Fibroblast of mammary gland (primary cell): ENCODE data around the gene GPR12.

Experiments used
- DNase-seq: peaks from one replicate; pipeline ENCODE4 v3.0.0-alpha.2; 2010; ENCODE audit warnings: low read depth
- H3K4me3 ChIP-seq: 2 replicates; pipeline ENCODE4 v1.5.1; 2011; ENCODE audit warnings: low read depth, mild to moderate bottlenecking, low read length, moderate library complexity; ENCODE audit not compliant: control insufficient read depth
- TF ChIP-seq, protein P1 (sequence below): conservative IDR thresholded peaks from 2 replicates; pipeline ENCODE4 v1.5.1; 2011; ENCODE audit warnings: low read depth, low read length, inconsistent platforms; ENCODE audit not compliant: control insufficient read depth, insufficient read depth

The GPR12 gene

DNA sequence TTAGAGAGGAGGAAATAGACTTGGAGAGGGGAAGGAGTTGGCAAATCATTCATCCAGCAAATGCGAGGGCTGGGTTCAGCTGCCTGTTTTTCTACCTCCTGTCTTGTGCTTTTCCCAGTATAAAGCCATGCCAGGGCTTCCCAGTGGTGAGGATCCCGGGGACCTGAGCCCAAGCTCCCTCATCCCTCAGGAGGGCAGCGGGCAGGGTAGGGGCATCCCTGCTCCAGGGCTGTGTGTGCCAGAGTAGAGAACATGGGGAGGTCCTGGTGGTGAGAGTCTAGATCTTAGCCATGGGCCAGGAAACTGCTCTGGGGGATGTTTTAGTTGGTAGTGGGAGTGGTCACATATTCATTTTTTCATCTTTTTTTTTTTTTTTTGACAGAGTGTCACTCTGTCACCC, 43.6 kb downstream of the GPR12 start:
- no peak overlapping the region for H3K4me3 ChIP-seq
- TF ChIP-seq, protein P1, sequence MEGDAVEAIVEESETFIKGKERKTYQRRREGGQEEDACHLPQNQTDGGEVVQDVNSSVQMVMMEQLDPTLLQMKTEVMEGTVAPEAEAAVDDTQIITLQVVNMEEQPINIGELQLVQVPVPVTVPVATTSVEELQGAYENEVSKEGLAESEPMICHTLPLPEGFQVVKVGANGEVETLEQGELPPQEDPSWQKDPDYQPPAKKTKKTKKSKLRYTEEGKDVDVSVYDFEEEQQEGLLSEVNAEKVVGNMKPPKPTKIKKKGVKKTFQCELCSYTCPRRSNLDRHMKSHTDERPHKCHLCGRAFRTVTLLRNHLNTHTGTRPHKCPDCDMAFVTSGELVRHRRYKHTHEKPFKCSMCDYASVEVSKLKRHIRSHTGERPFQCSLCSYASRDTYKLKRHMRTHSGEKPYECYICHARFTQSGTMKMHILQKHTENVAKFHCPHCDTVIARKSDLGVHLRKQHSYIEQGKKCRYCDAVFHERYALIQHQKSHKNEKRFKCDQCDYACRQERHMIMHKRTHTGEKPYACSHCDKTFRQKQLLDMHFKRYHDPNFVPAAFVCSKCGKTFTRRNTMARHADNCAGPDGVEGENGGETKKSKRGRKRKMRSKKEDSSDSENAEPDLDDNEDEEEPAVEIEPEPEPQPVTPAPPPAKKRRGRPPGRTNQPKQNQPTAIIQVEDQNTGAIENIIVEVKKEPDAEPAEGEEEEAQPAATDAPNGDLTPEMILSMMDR, result no peak
- DNase-seq, result no peak

DNA sequence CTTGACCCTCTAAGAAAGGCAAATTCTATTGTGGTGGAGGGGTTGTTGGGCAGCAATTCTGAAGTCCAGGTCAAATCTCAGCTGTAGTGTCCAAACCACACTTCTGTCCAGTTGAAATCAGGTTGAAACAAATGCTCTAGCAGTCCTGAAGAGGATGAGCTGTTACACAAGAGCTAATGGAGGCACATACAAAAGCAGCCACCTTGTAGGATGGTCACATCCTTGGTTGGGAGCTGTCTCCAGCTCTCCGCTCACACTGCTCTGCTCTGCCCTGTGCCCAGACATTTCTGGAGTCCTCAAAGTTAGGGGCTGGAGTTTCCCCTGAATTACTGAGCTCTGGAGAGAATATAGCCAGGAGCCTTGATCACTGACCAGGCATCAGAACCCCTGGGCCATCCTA, 47.2 kb downstream of the GPR12 start:
- TF ChIP-seq, protein P1, result no peak
- no peak overlapping the region for H3K4me3 ChIP-seq
- DNase-seq, result no peak

DNA sequence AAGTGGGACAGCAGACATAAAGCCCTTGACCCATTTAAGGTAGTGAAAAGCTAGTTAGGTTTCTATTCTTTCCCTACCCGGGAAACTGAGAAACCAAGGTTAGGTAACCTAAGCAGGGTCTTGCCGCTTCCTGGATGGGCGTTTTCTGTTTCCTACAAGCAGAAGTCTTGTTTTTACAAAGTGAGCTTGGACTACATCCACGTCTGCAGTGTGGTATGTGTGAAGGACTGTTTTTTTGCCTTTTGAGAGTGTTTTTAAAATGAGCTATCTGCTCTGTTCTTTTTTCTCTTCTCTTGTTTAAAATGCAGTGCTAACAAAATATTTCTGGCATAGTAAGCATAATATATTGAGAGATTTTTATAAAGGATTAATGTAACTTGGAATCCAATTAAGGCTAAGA, 49.4 kb downstream of the GPR12 start:
- TF ChIP-seq, protein P1, result no peak
- H3K4me3 ChIP-seq, result no peak overlapping the region
- DNase-seq, result no peak

DNA sequence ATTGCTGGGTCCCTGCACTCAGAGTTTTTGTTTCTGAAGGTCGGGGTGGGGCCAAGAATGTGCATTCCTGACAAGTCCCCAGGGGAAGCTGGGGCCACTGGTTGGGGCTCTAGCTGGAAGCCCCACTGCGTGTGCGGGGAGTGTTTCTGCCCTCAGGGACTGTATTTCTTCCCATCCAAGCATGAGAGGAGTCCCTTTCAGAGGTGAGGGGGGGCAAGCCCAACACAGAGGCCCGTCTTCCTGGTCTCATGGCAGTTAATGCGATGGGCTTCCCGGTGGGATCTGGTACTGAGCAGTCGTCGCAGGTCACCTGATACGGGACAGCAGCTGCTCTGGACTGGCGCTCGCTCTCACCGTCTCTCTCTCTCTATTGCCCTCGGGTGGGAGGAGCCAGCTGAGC, 50.4 kb downstream of the GPR12 start:
- H3K4me3 ChIP-seq, result no peak overlapping the region
- DNase-seq, result no peak
- TF ChIP-seq, protein P1, result no peak

DNA sequence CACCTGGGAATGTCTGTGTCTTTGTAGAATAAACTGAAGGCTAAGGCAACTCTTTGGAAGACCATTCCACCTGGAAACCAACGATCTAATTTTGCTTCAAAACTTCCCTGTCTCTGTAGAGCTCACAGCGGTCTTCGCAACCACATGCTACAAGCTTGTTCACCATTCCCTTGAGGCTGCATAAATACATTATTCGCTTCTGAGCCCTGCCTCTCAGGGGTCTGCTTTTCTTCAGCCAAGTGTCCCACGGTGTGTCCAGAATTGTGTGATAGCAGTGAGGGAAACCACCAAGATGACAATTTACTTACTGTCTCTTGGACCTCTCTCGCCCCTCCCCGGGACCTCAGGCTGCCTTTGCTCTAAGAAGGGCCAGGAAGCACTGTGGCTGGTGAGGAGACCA, 51.1 kb downstream of the GPR12 start:
- TF ChIP-seq, protein P1, result no peak
- no peak for DNase-seq
- no peak overlapping the region for H3K4me3 ChIP-seq

DNA sequence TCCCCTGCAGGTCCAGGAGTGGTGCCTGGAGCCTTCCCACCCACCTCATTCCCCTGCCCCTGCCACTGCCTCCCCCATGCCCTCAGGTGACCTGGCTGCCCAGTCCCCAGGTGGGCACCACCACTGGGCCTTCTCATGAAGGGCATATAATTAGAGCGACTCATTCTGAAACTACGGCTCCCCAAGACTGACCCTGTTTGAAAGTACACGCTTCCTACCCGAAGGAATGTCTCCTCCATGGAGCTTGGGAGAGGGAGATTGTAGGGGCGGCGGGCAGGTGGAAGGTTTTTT, 52.6 kb downstream of the GPR12 start:
- TF ChIP-seq, protein P1, result no peak

More for the DNA sequence above, 52.6 kb downstream of the GPR12 start:
- no peak overlapping the region for H3K4me3 ChIP-seq
- DNase-seq, result no peak
